GM12878 (cell line): ENCODE data around the gene LRTM1. TPM values are rescaled to one million over a fixed set of nuclear protein-coding genes. Genes with fewer than 3 reads are reported as not detected.

Source experiments
- ATAC-seq: fragments of 200-7000 bp; cut with Tn5 transposase; 3 replicates; pipeline ENCODE4 v1.9.1; 2020; ENCODE audit warnings: mild to moderate bottlenecking, moderate library complexity
- BruUV-seq: library from RNA; stranded (reverse); fragments of 400-500 nt; replicated peaks from 2 replicates; lab custom pipeline; 2021; lab: Mats Ljungman, UMichigan
- CTCF ChIA-PET: fragments of 300-600 bp; sonication (Branson Sonifier 250); formaldehyde crosslinking; extraction: SDS; loops from one replicate; lab custom pipeline; 2021; ENCODE audit warnings: inconsistent platforms; lab: Yijun Ruan, JAX
- POLR2A ChIA-PET: fragments of 350-600 bp; formaldehyde crosslinking; extraction: SDS; loops from one replicate; lab custom pipeline; 2021; ENCODE audit warnings: inconsistent platforms; lab: Charles Lee
- RAD21 ChIA-PET: fragments of 300-600 bp; sonication (Branson Sonifier 250); formaldehyde crosslinking; loops from one replicate; lab custom pipeline; 2023; ENCODE audit warnings: antibody characterized with exemption; ENCODE audit not compliant: unreplicated experiment; lab: Charles Lee
- SMC1A ChIA-PET: fragments of 300-600 bp; sonication (Branson Sonifier 250); formaldehyde crosslinking; loops from one replicate; lab custom pipeline; 2023; ENCODE audit not compliant: unreplicated experiment, uncharacterized antibody; lab: Charles Lee
- DNase-seq: peaks from one replicate; pipeline ENCODE4 v3.0.0-alpha.2; 2011; ENCODE audit warnings: low read depth, low spot score
- FAIRE-seq: peaks from 3 replicates; lab custom pipeline; 2011; peaks lifted over from hg19 to GRCh38; lab: Jason Lieb, UNC
- H2AFZ ChIP-seq: 2 replicates; pipeline ENCODE4 v1.6.0; 2011; ENCODE audit warnings: low read depth, low read length, control low read depth; ENCODE audit not compliant: control insufficient read depth
- H3K27ac ChIP-seq: 2 replicates; pipeline ENCODE4 v1.5.1; 2011; ENCODE audit warnings: control low read depth; ENCODE audit not compliant: control insufficient read depth, insufficient read depth
- H3K27me3 ChIP-seq, 2 experiments: replicated peaks in 1 of 2; 2 replicates each; pipeline versions ENCODE4 v1.6.0 to v1.6.1; 2011; ENCODE audit warnings: low read length in 1 of 2; ENCODE audit not compliant: control insufficient read depth in 2 of 2, insufficient read depth in 2 of 2
- H3K36me3 ChIP-seq, 2 experiments: 2 replicates each; pipeline ENCODE4 v1.5.1; 2011; ENCODE audit warnings: low read length in 1 of 2; ENCODE audit not compliant: control insufficient read depth in 2 of 2, insufficient read depth in 2 of 2
- H3K4me1 ChIP-seq: 2 replicates; pipeline ENCODE4 v1.6.1; 2011; ENCODE audit warnings: mild to moderate bottlenecking, low read length, moderate library complexity, mixed read lengths; ENCODE audit not compliant: control insufficient read depth, insufficient read depth
- H3K4me2 ChIP-seq: 2 replicates; pipeline ENCODE4 v1.6.0; 2011; ENCODE audit warnings: control low read depth; ENCODE audit not compliant: control insufficient read depth, insufficient read depth
- H3K4me3 ChIP-seq: fragments of 200-600 bp; sonication (generic); 2 replicates; pipeline ENCODE4 v1.5.1; 2016
- H3K79me2 ChIP-seq: 2 replicates; pipeline ENCODE4 v1.6.0; 2011; ENCODE audit warnings: low read length; ENCODE audit not compliant: control insufficient read depth, insufficient read depth
- H3K9ac ChIP-seq: 2 replicates; pipeline ENCODE4 v1.8.0; 2011; ENCODE audit warnings: low read length, control low read depth, mixed read lengths; ENCODE audit not compliant: control insufficient read depth, insufficient read depth
- H3K9me3 ChIP-seq: replicated peaks from 3 replicates; pipeline ENCODE4 v1.5.1; 2011; ENCODE audit warnings: mild to moderate bottlenecking, low read length; ENCODE audit not compliant: control insufficient read depth, insufficient read depth
- H4K20me1 ChIP-seq: 2 replicates; pipeline ENCODE4 v1.6.0; 2011; ENCODE audit not compliant: control insufficient read depth, insufficient read depth
- ATF3 ChIP-seq: IDR thresholded peaks from 2 replicates; pipeline ENCODE4 v1.6.1; 2011; ENCODE audit warnings: low read depth, mild to moderate bottlenecking, low read length, moderate library complexity, borderline replicate concordance; ENCODE audit errors: extremely low read depth
- BACH1 ChIP-seq: fragments of 450-650 bp; IDR thresholded peaks from 2 replicates; pipeline ENCODE4 v1.6.1; 2017; ENCODE audit warnings: mild to moderate bottlenecking, borderline replicate concordance
- BHLHE40 ChIP-seq, 2 experiments: fragments of 450-650 bp in 1 of 2; IDR thresholded peaks; 2 replicates each; pipeline ENCODE4 v1.6.1; 2011 to 2017; ENCODE audit warnings: low read depth in 2 of 2, borderline replicate concordance in 1 of 2, improper control_type of control experiment in 1 of 2, low read length in 1 of 2, mild to moderate bottlenecking in 1 of 2
- CBX3 ChIP-seq: fragments of 200-600 bp; sonication (generic); IDR thresholded peaks from 2 replicates; pipeline ENCODE4 v1.6.1; 2016; ENCODE audit warnings: low read depth, borderline replicate concordance
- ELK1 ChIP-seq: IDR thresholded peaks from 2 replicates; pipeline ENCODE4 v1.6.1; 2012; ENCODE audit warnings: low read depth, low read length, improper control_type of control experiment
- GABPA ChIP-seq: IDR thresholded peaks from 2 replicates; pipeline ENCODE4 v1.6.1; 2014; ENCODE audit warnings: antibody characterized with exemption, low read depth, mild to moderate bottlenecking, inconsistent platforms
- KDM1A ChIP-seq: fragments of 200-600 bp; sonication (generic); IDR thresholded peaks from 2 replicates; pipeline ENCODE4 v1.6.1; 2016; ENCODE audit warnings: borderline replicate concordance
- LARP7 ChIP-seq: fragments of 450-650 bp; IDR thresholded peaks from 2 replicates; pipeline ENCODE4 v1.6.1; 2017; ENCODE audit warnings: mild to moderate bottlenecking
- MEF2A ChIP-seq: IDR thresholded peaks from 2 replicates; pipeline ENCODE4 v1.6.1; 2011; ENCODE audit warnings: low read depth, mild to moderate bottlenecking, low read length, moderate library complexity; ENCODE audit not compliant: insufficient read depth
- MLLT1 ChIP-seq: fragments of 450-650 bp; IDR thresholded peaks from 2 replicates; pipeline ENCODE4 v1.6.1; 2016; ENCODE audit warnings: mild to moderate bottlenecking
- PAX8 ChIP-seq: fragments of 450-650 bp; IDR thresholded peaks from 2 replicates; pipeline ENCODE4 v1.6.1; 2017; ENCODE audit warnings: mild to moderate bottlenecking, moderate library complexity
- PML ChIP-seq: IDR thresholded peaks from 2 replicates; pipeline ENCODE4 v1.6.1; 2012; ENCODE audit warnings: low read length, inconsistent platforms
- RELA ChIP-seq: fragments of 450-650 bp; IDR thresholded peaks from 2 replicates; pipeline ENCODE4 v1.8.0; 2014; ENCODE audit warnings: borderline replicate concordance; ENCODE audit not compliant: partially characterized antibody
- SMC3 ChIP-seq: IDR thresholded peaks from 2 replicates; pipeline ENCODE4 v1.6.1; 2011; ENCODE audit warnings: low read length, improper control_type of control experiment, borderline replicate concordance
- SPI1 ChIP-seq: IDR thresholded peaks from 2 replicates; pipeline ENCODE4 v1.6.1; 2011; ENCODE audit warnings: low read depth, mild to moderate bottlenecking, low read length, moderate library complexity, borderline replicate concordance; ENCODE audit not compliant: insufficient read depth
- SUPT20H ChIP-seq: IDR thresholded peaks from 2 replicates; pipeline ENCODE4 v1.6.1; 2011; ENCODE audit warnings: low read depth, mild to moderate bottlenecking, low read length, moderate library complexity, borderline replicate concordance; ENCODE audit not compliant: control insufficient read depth
- YY1 ChIP-seq: IDR thresholded peaks from 2 replicates; pipeline ENCODE4 v1.6.1; 2011; ENCODE audit warnings: low read depth, mild to moderate bottlenecking, low read length
- ZNF24 ChIP-seq: fragments of 450-650 bp; IDR thresholded peaks from 2 replicates; pipeline ENCODE4 v1.6.1; 2017; ENCODE audit warnings: antibody characterized with exemption, mild to moderate bottlenecking
- WGBS: methylation state at CpG from one replicate; pipeline ENCODE4 v1.1.6; 2016; ENCODE audit warnings: low lambda C conversion rate; ENCODE audit not compliant: insufficient replicate concordance, insufficient coverage; ENCODE audit errors: missing lambda C conversion rate; 5-methylcytosine and 5-hydroxymethylcytosine counted together
- in situ Hi-C: fragments of 300-500 bp; cut with MboI; formaldehyde crosslinking; loops from 9 replicates; pipeline ENCODE4 v1.14.3; 2018; ENCODE audit warnings: mixed read lengths
- intact Hi-C: fragments of 100-400 bp; cut with micrococcal nuclease; formaldehyde crosslinking; loops from one replicate; pipeline ENCODE4 v1.14.2; 2022; ENCODE audit not compliant: unreplicated experiment
- polyA plus RNA-seq, 11 experiments: library from polyadenylated mRNA; depleted of rRNA in 4 of 11; unstranded in 6 of 11; stranded (reverse) in 5 of 11; fragments of >200 nt; fragmentation: Nextera tagmentation in 4 of 11; fragmentation: Illumina TruSeq in 1 of 11; extraction: Ambion mirVana in 4 of 11; extraction: Trizol in 1 of 11; gene quantifications; 1 replicate in 1 of 11; 2 replicates in 10 of 11; pipeline versions ENCODE4 v1.2.1 to v1.2.3, GENCODE V29; 2011 to 2016; ENCODE audit warnings: inconsistent platforms in 2 of 11, missing spikeins in 2 of 11, low read depth in 1 of 11
- total RNA-seq, 4 experiments: library from RNA; depleted of rRNA in 3 of 4; stranded (reverse); fragments of >200 nt in 3 of 4; fragmentation: Illumina TruSeq in 1 of 4; extraction: Trizol in 1 of 4; gene quantifications; 2 replicates each; pipeline versions ENCODE4 v1.2.1 to v1.2.3, GENCODE V29; 2013 to 2021

LRTM1 gene
- total and polyA plus RNA-seq, 10 of the 15 experiments (the other 5 are each of a cell fraction or from before 2014, with no cell fraction given) = 0.08 TPM; not detected in 9

GRCh38 chr3:54950391-54951003 lies 22.6 kb upstream of the LRTM1 start:
- Histone ChIP-seq H3K4me2 (no peak overlapping the region), H3K4me1 (no peaks in the 10 kb centered on the region), H3K4me3 (no peak overlapping the region), H4K20me1 (no peaks in the 10 kb centered on the region), H2AFZ (no peak overlapping the region), H3K9ac (no peak overlapping the region), H3K36me3 (no peaks in the 10 kb centered on the region), H3K27me3 (no peaks in the 10 kb centered on the region; a peak in 3 of 4 replicates), H3K79me2 (no peaks in the 10 kb centered on the region), H3K27ac (no peak overlapping the region), H3K9me3 (no peaks in the 10 kb centered on the region)
- no peak for FAIRE-seq
- no TSS peak for BruUV-seq
- 0% methylated on average over 7 of the region's 7 CpGs for WGBS
- RAD21 ChIA-PET = no interaction called here
- SMC1A ChIA-PET = no interaction called here
- POLR2A ChIA-PET = no interaction called here
- no peak for ATAC-seq
- CTCF ChIA-PET = no interaction called here
- TF ChIP-seq SPI1 (no peak), PML (no peak), SUPT20H (no peak), CBX3 (no peak), MEF2A (no peak), ELK1 (no peak), PAX8 (no peak), ZNF24 (no peak), GABPA (no peak), MLLT1 (no peak), YY1 (no peak), ATF3 (no peak), BACH1 (no peak), LARP7 (no peak), BHLHE40 (IDR thresholded peaks at IDR 0.05; ENCODE audit: borderline replicate concordance in 1 of 2, low read depth in 2 of 2, low read length in 1 of 2) (no peak), RELA (no peak), SMC3 (no peak), KDM1A (no peak)
- DNase-seq = no peak
- in situ Hi-C loops = no loop called here
- intact Hi-C loops = no loop called here
